GM12878 (cell line): ENCODE results near the gene SLC12A5. TPM values are rescaled to one million over a fixed set of nuclear protein-coding genes. Genes with fewer than 3 reads are reported as not detected.

Experiments
- ATAC-seq: fragments of 200-7000 bp; cut with Tn5 transposase; 3 replicates; pipeline ENCODE4 v1.9.1; 2020; ENCODE audit warnings: mild to moderate bottlenecking, moderate library complexity
- BruUV-seq: library from RNA; stranded (reverse); fragments of 400-500 nt; replicated peaks from 2 replicates; lab custom pipeline; 2021; lab: Mats Ljungman, UMichigan
- CTCF ChIA-PET: fragments of 300-600 bp; sonication (Branson Sonifier 250); formaldehyde crosslinking; extraction: SDS; loops from one replicate; lab custom pipeline; 2021; ENCODE audit warnings: inconsistent platforms; lab: Yijun Ruan, JAX
- POLR2A ChIA-PET: fragments of 350-600 bp; formaldehyde crosslinking; extraction: SDS; loops from one replicate; lab custom pipeline; 2021; ENCODE audit warnings: inconsistent platforms; lab: Charles Lee
- RAD21 ChIA-PET: fragments of 300-600 bp; sonication (Branson Sonifier 250); formaldehyde crosslinking; loops from one replicate; lab custom pipeline; 2023; ENCODE audit warnings: antibody characterized with exemption; ENCODE audit not compliant: unreplicated experiment; lab: Charles Lee
- SMC1A ChIA-PET: fragments of 300-600 bp; sonication (Branson Sonifier 250); formaldehyde crosslinking; loops from one replicate; lab custom pipeline; 2023; ENCODE audit not compliant: unreplicated experiment, uncharacterized antibody; lab: Charles Lee
- DNase-seq: peaks from one replicate; pipeline ENCODE4 v3.0.0-alpha.2; 2011; ENCODE audit warnings: low read depth, low spot score
- FAIRE-seq: peaks from 3 replicates; lab custom pipeline; 2011; peaks lifted over from hg19 to GRCh38; lab: Jason Lieb, UNC
- H2AFZ ChIP-seq: 2 replicates; pipeline ENCODE4 v1.6.0; 2011; ENCODE audit warnings: low read depth, low read length, control low read depth; ENCODE audit not compliant: control insufficient read depth
- H3K27ac ChIP-seq: 2 replicates; pipeline ENCODE4 v1.5.1; 2011; ENCODE audit warnings: control low read depth; ENCODE audit not compliant: control insufficient read depth, insufficient read depth
- H3K27me3 ChIP-seq, 2 experiments: replicated peaks in 1 of 2; 2 replicates each; pipeline versions ENCODE4 v1.6.0 to v1.6.1; 2011; ENCODE audit warnings: low read length in 1 of 2; ENCODE audit not compliant: control insufficient read depth in 2 of 2, insufficient read depth in 2 of 2
- H3K36me3 ChIP-seq, 2 experiments: 2 replicates each; pipeline ENCODE4 v1.5.1; 2011; ENCODE audit warnings: low read length in 1 of 2; ENCODE audit not compliant: control insufficient read depth in 2 of 2, insufficient read depth in 2 of 2
- H3K4me1 ChIP-seq: 2 replicates; pipeline ENCODE4 v1.6.1; 2011; ENCODE audit warnings: mild to moderate bottlenecking, low read length, moderate library complexity, mixed read lengths; ENCODE audit not compliant: control insufficient read depth, insufficient read depth
- H3K4me2 ChIP-seq: 2 replicates; pipeline ENCODE4 v1.6.0; 2011; ENCODE audit warnings: control low read depth; ENCODE audit not compliant: control insufficient read depth, insufficient read depth
- H3K4me3 ChIP-seq: fragments of 200-600 bp; sonication (generic); 2 replicates; pipeline ENCODE4 v1.5.1; 2016
- H3K79me2 ChIP-seq: 2 replicates; pipeline ENCODE4 v1.6.0; 2011; ENCODE audit warnings: low read length; ENCODE audit not compliant: control insufficient read depth, insufficient read depth
- H3K9ac ChIP-seq: 2 replicates; pipeline ENCODE4 v1.8.0; 2011; ENCODE audit warnings: low read length, control low read depth, mixed read lengths; ENCODE audit not compliant: control insufficient read depth, insufficient read depth
- H3K9me3 ChIP-seq: replicated peaks from 3 replicates; pipeline ENCODE4 v1.5.1; 2011; ENCODE audit warnings: mild to moderate bottlenecking, low read length; ENCODE audit not compliant: control insufficient read depth, insufficient read depth
- H4K20me1 ChIP-seq: 2 replicates; pipeline ENCODE4 v1.6.0; 2011; ENCODE audit not compliant: control insufficient read depth, insufficient read depth
- BRCA1 ChIP-seq: IDR thresholded peaks from 2 replicates; pipeline ENCODE4 v1.6.1; 2011; ENCODE audit warnings: low read depth, low read length, improper control_type of control experiment
- CBX5 ChIP-seq: sonication (generic); IDR thresholded peaks from 2 replicates; pipeline ENCODE4 v1.6.1; 2016; ENCODE audit warnings: low read depth, moderate library complexity, mild to moderate bottlenecking, inconsistent platforms
- CEBPB ChIP-seq, 2 experiments: fragments of 150-350 bp in 1 of 2; IDR thresholded peaks; 2 replicates each; pipeline ENCODE4 v1.6.1; 2012 to 2014; ENCODE audit warnings: low read depth in 2 of 2, low read length in 2 of 2, borderline replicate concordance in 1 of 2, inconsistent platforms in 1 of 2
- CEBPZ ChIP-seq: fragments of 150-350 bp; IDR thresholded peaks from 2 replicates; pipeline ENCODE4 v1.6.1; 2016; ENCODE audit warnings: low read depth, low read length
- CHD4 ChIP-seq: fragments of 200-600 bp; sonication (generic); IDR thresholded peaks from 2 replicates; pipeline ENCODE4 v1.6.1; 2016; ENCODE audit warnings: mild to moderate bottlenecking
- EP300 ChIP-seq, 2 experiments: fragments of 150-350 bp in 1 of 2; IDR thresholded peaks; 2 replicates each; pipeline ENCODE4 v1.6.1; 2011 to 2012; ENCODE audit warnings: low read depth in 2 of 2, low read length in 2 of 2, borderline replicate concordance in 1 of 2, improper control_type of control experiment in 1 of 2, inconsistent platforms in 1 of 2; ENCODE audit not compliant: control insufficient read depth in 1 of 2
- KDM1A ChIP-seq: fragments of 200-600 bp; sonication (generic); IDR thresholded peaks from 2 replicates; pipeline ENCODE4 v1.6.1; 2016; ENCODE audit warnings: borderline replicate concordance
- NBN ChIP-seq: fragments of 450-650 bp; IDR thresholded peaks from 2 replicates; pipeline ENCODE4 v1.6.1; 2016
- NR2F1 ChIP-seq: fragments of 450-650 bp; conservative IDR thresholded peaks from 2 replicates; pipeline ENCODE4 v1.6.1; 2017; ENCODE audit warnings: mild to moderate bottlenecking
- POLR2AphosphoS2 ChIP-seq: IDR thresholded peaks from 2 replicates; pipeline ENCODE4 v1.6.1; 2011; ENCODE audit warnings: low read depth, mild to moderate bottlenecking, low read length, improper control_type of control experiment, moderate library complexity
- RB1 ChIP-seq: fragments of 450-650 bp; formaldehyde crosslinking; IDR thresholded peaks from 2 replicates; pipeline ENCODE4 v1.6.1; 2017; ENCODE audit warnings: mild to moderate bottlenecking, borderline replicate concordance
- RFX5 ChIP-seq: IDR thresholded peaks from 2 replicates; pipeline ENCODE4 v1.6.1; 2011; ENCODE audit warnings: low read depth, low read length, improper control_type of control experiment
- SMAD5 ChIP-seq: IDR thresholded peaks from 2 replicates; pipeline ENCODE4 v1.6.1; 2016; ENCODE audit warnings: antibody characterized with exemption, low read depth
- TCF12 ChIP-seq: IDR thresholded peaks from 2 replicates; pipeline ENCODE4 v1.6.1; 2011; ENCODE audit warnings: low read depth, mild to moderate bottlenecking, low read length
- WGBS: methylation state at CpG from one replicate; pipeline ENCODE4 v1.1.6; 2016; ENCODE audit warnings: low lambda C conversion rate; ENCODE audit not compliant: insufficient replicate concordance, insufficient coverage; ENCODE audit errors: missing lambda C conversion rate; 5-methylcytosine and 5-hydroxymethylcytosine counted together
- in situ Hi-C: fragments of 300-500 bp; cut with MboI; formaldehyde crosslinking; loops from 9 replicates; pipeline ENCODE4 v1.14.3; 2018; ENCODE audit warnings: mixed read lengths
- intact Hi-C: fragments of 100-400 bp; cut with micrococcal nuclease; formaldehyde crosslinking; loops from one replicate; pipeline ENCODE4 v1.14.2; 2022; ENCODE audit not compliant: unreplicated experiment
- polyA plus RNA-seq, 11 experiments: library from polyadenylated mRNA; depleted of rRNA in 4 of 11; unstranded in 6 of 11; stranded (reverse) in 5 of 11; fragments of >200 nt; fragmentation: Nextera tagmentation in 4 of 11; fragmentation: Illumina TruSeq in 1 of 11; extraction: Ambion mirVana in 4 of 11; extraction: Trizol in 1 of 11; gene quantifications; 1 replicate in 1 of 11; 2 replicates in 10 of 11; pipeline versions ENCODE4 v1.2.1 to v1.2.3, GENCODE V29; 2011 to 2016; ENCODE audit warnings: inconsistent platforms in 2 of 11, missing spikeins in 2 of 11, low read depth in 1 of 11
- total RNA-seq, 4 experiments: library from RNA; depleted of rRNA in 3 of 4; stranded (reverse); fragments of >200 nt in 3 of 4; fragmentation: Illumina TruSeq in 1 of 4; extraction: Trizol in 1 of 4; gene quantifications; 2 replicates each; pipeline versions ENCODE4 v1.2.1 to v1.2.3, GENCODE V29; 2013 to 2021
- TF ChIP-seq, protein P1 (sequence below): fragments of 450-650 bp; IDR thresholded peaks from 2 replicates; pipeline ENCODE4 v1.6.1; 2017; ENCODE audit warnings: mild to moderate bottlenecking, moderate library complexity
- TF ChIP-seq, protein P2 (sequence below): fragments of 450-650 bp; IDR thresholded peaks from 2 replicates; pipeline ENCODE4 v1.6.1; 2017; ENCODE audit warnings: mild to moderate bottlenecking, low read depth, inconsistent platforms; ENCODE audit not compliant: poor library complexity, severe bottlenecking

SLC12A5 gene
- total and polyA plus RNA-seq, 10 of the 15 experiments (the other 5 are each of a cell fraction or from before 2014, with no cell fraction given): 0.26 to 2.7 (median 1.2) TPM

DNA sequence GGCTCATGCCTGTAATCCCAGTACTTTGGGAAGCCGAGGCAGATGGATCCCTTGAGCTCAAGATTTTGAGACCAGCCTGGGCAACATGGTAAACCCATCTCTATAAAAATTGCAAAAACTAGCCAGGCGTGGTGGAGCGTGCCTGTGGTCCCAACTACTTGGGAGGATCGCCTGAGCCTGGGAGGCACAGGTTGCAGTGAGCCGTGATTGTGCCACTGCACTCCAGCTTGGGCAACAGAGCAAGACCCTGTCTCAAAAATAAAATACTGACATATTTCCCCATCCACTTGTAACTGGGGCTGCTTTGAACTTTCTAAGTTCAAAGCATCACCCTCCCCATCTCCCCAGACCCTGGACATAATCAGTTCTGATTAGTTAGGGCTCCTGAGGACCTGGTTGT is 27.5 kb upstream of the SLC12A5 start:
- WGBS: 35% methylated on average over 5 of the region's 5 CpGs
- RAD21 ChIA-PET: no interaction called here
- no peaks in the 10 kb centered on the region for H3K9me3 ChIP-seq
- TF ChIP-seq KDM1A: no peak
- TF ChIP-seq SMAD5: no peak
- TF ChIP-seq POLR2AphosphoS2: no peak
- no peak for TF ChIP-seq CEBPB (IDR thresholded peaks at IDR 0.05; ENCODE audit: borderline replicate concordance in 1 of 2, low read depth in 2 of 2, low read length in 2 of 2)
- TF ChIP-seq NBN: no peak
- TF ChIP-seq RB1: no peak
- no peak for TF ChIP-seq CEBPZ
- TF ChIP-seq, protein P1, sequence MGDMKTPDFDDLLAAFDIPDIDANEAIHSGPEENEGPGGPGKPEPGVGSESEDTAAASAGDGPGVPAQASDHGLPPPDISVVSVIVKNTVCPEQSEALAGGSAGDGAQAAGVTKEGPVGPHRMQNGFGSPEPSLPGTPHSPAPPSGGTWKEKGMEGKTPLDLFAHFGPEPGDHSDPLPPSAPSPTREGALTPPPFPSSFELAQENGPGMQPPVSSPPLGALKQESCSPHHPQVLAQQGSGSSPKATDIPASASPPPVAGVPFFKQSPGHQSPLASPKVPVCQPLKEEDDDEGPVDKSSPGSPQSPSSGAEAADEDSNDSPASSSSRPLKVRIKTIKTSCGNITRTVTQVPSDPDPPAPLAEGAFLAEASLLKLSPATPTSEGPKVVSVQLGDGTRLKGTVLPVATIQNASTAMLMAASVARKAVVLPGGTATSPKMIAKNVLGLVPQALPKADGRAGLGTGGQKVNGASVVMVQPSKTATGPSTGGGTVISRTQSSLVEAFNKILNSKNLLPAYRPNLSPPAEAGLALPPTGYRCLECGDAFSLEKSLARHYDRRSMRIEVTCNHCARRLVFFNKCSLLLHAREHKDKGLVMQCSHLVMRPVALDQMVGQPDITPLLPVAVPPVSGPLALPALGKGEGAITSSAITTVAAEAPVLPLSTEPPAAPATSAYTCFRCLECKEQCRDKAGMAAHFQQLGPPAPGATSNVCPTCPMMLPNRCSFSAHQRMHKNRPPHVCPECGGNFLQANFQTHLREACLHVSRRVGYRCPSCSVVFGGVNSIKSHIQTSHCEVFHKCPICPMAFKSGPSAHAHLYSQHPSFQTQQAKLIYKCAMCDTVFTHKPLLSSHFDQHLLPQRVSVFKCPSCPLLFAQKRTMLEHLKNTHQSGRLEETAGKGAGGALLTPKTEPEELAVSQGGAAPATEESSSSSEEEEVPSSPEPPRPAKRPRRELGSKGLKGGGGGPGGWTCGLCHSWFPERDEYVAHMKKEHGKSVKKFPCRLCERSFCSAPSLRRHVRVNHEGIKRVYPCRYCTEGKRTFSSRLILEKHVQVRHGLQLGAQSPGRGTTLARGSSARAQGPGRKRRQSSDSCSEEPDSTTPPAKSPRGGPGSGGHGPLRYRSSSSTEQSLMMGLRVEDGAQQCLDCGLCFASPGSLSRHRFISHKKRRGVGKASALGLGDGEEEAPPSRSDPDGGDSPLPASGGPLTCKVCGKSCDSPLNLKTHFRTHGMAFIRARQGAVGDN: no peak
- no peak for TF ChIP-seq NR2F1
- TF ChIP-seq EP300 (IDR thresholded peaks at IDR 0.05; ENCODE audit: borderline replicate concordance in 1 of 2, control insufficient read depth in 1 of 2, low read depth in 2 of 2, low read length in 2 of 2): no peak
- no peak for TF ChIP-seq CHD4
- TF ChIP-seq RFX5: no peak
- TF ChIP-seq, protein P2, sequence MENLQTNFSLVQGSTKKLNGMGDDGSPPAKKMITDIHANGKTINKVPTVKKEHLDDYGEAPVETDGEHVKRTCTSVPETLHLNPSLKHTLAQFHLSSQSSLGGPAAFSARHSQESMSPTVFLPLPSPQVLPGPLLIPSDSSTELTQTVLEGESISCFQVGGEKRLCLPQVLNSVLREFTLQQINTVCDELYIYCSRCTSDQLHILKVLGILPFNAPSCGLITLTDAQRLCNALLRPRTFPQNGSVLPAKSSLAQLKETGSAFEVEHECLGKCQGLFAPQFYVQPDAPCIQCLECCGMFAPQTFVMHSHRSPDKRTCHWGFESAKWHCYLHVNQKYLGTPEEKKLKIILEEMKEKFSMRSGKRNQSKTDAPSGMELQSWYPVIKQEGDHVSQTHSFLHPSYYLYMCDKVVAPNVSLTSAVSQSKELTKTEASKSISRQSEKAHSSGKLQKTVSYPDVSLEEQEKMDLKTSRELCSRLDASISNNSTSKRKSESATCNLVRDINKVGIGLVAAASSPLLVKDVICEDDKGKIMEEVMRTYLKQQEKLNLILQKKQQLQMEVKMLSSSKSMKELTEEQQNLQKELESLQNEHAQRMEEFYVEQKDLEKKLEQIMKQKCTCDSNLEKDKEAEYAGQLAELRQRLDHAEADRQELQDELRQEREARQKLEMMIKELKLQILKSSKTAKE: no peak
- no peak for TF ChIP-seq BRCA1
- TF ChIP-seq CBX5: no peak
- no peak for TF ChIP-seq TCF12
- H3K4me3 ChIP-seq: no peak overlapping the region
- ATAC-seq (no peak), FAIRE-seq (no peak), DNase-seq (no peak)
- H3K27me3 ChIP-seq: no peaks in the 10 kb centered on the region; a peak in 1 of 4 replicates
- SMC1A ChIA-PET: interaction anchor here (1.3 to 1.4 kb wide), 2 partner anchors 13 to 203 kb away, joined by 4 read pairs; no protein-coding TSS in a partner anchor
- intact Hi-C loops: no loop called here
- no peak overlapping the region for H2AFZ ChIP-seq
- BruUV-seq: no TSS peak
- H3K27ac ChIP-seq: no peak overlapping the region
- in situ Hi-C loops: no loop called here
- H3K9ac ChIP-seq: no peak overlapping the region
- CTCF ChIA-PET: interaction anchor here (1.0 to 7.9 kb wide), 3 partner anchors 12 to 32 kb away, joined by 3 to 48 read pairs (median 14); no protein-coding TSS in a partner anchor
- peaks cover 26% of the 10 kb centered on the region for H3K4me1 ChIP-seq
- POLR2A ChIA-PET: no interaction called here
- H3K79me2 ChIP-seq: no peaks in the 10 kb centered on the region
- no peaks in the 10 kb centered on the region for H3K36me3 ChIP-seq
- no peak overlapping the region for H3K4me2 ChIP-seq
- H4K20me1 ChIP-seq: no peaks in the 10 kb centered on the region
